SKM-1 treated with dmso at 0.1 percent for 144 hours (cell line): ENCODE measurements around the gene KPNA5.
"Not testable (repeated sequence)": the region's sequence is repeated elsewhere in the genome, so short reads cannot be mapped to it uniquely, and the experiment has no call there.

Experiments used
- DNase-seq: peaks from one replicate; lab custom pipeline; 2025; ENCODE audit not compliant: unreplicated experiment; lab: John Stamatoyannopoulos, UW

The KPNA5 gene

DNA sequence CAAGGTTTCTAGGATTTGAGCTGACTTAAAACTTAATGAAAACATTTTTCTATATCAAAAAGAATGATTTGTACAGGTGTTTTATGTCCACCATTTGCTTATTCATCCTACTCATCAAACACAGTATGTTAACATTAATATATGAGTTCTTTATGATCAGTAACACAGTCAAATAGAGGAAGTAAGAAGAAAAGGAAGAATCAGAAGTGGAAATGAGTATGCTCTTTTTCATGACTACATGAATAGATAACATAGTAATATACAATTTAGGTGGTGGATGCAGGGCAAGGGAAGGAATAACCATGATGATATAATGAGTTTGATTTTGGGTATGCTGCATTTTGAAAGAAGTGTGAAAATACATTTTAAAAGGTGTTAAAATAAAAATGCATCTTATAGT, 16.5 kb downstream of the KPNA5 start:
- DNase-seq: peak; percentile 13

DNA sequence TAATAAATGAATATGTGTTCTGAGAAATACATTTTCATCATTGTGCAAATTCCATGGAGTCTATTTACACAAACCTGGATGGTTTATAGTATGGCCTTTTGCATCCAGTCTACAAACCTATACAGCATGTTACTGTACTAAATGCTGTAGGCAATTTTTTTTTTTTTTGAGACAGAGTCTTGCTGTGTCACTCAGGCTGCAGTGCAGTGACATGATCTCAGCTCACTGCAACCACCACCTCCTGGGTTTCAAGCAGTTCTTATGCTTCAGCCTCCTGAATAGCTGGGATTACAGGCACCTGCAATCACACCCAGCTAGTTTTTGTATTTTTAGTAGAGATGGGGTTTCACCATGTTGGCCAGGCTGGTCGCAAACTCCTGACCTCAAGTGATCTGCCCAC, 22.9 kb downstream of the KPNA5 start:
- DNase-seq: not testable (repeated sequence)

DNA sequence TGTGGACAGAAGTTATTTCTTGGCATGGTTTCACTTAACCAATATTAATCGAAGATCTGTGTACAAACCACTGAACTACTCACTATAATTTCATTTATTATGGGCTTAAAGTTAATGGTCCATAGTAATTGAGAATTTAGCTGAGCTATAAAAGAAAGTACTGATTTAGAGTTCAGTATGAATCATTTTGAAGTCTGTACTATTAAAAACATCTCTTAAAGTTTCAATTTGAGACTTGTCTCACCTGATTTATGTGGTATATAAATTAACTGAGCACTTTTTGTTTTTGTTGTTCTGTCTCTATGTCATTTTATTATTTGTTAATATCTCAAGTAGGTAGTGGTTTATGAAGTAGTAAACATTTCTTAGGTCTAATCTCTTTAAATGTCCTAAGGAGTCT, 24.9 kb downstream of the KPNA5 start:
- no peak for DNase-seq

DNA sequence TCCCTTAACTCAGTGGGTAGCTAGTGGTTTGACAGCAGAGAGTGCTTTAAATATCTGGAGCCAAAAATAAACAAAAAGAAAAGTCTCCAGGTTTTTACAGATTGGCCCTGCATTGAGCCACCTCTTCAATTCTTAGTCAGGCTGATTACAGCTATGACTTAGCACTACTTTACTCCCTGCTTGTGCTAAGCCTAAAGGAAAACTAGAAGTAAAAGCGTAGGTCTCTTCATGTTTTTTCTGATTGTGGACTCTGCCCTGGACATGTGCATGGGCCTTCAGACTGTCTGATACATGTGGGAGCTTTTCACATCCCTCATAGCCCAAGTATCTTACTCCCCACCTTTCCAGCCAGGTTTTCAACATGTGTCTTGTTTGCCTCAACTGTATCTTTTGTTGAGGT, 33.3 kb downstream of the KPNA5 start:
- DNase-seq: no peak

DNA sequence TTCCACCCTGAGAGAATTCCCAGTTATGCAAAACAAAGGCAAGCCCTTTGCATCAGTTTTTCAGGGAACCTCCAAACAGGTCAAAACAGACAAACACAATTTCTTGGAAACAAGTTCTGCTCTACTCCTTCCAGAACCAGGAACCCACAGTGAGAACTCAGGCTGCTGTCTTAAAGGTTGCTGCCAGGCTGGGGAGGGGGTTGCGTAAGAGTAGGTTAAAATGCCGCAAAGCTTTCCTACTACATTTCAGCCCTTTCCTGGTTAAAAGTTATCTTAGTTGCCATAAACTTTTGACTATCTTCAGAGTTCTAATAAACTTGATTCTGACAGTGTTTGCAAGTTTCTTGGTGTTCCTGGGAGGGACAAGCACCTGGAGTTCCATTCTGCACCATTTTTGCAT, 33.8 kb downstream of the KPNA5 start:
- peak; percentile 59 for DNase-seq

DNA sequence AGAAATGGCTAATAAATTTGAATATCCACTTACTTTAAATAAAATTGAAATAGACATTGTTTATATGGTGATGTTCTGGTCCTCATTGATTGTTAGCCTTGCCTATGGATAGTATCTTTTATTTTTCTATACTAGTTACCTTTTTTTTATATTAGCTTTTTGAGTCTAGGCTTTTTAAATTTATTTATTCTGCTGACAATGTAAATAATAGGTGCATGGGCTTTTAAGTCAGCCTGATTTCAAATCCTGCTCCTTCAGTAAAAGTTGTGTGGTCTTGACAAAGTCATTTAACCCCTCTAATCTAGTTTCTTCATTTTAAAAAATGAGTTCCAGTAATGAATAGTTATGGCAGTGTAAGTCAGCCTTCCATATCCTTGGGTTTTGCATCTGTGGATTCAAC, 45.9 kb downstream of the KPNA5 start:
- no peak for DNase-seq

DNA sequence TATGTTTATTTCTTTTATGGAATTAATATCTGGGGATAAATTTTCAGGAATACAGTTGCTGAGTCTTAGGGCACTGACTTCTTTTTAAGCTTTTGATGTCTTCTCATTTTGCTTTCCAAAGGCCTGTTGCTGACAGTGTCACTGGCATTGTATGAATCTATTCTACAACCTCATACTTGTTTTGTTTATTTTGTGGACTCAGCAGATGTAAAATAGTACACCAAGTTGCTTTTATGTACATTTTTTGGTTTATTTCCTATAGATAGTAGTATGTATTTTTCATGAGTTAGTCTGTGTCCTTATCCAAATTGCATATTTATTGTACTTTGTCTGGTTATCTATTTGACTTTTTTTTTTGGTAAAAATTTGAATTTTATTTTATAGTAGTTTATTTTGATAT, 49.5 kb downstream of the KPNA5 start:
- DNase-seq: no peak

DNA sequence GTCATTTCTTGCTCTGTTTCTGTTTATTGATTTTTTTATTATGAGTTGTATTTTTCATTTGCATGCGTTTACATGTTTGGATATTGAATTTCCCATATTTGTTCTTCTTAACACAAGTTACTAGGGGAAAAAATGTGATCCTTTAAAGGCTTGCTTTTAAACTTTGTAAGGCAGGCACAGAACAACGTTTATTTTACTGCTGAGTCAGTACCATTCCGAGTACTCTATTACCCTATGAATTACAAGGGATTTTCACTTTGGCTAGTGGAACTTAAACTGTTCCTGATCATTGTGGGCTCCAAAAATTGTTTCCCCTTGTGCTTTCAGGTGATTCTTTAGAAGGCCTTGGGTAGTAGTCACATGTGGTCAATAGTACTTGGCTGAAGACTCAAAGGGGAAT, 56.0 kb downstream of the KPNA5 start:
- DNase-seq: no peak

DNA sequence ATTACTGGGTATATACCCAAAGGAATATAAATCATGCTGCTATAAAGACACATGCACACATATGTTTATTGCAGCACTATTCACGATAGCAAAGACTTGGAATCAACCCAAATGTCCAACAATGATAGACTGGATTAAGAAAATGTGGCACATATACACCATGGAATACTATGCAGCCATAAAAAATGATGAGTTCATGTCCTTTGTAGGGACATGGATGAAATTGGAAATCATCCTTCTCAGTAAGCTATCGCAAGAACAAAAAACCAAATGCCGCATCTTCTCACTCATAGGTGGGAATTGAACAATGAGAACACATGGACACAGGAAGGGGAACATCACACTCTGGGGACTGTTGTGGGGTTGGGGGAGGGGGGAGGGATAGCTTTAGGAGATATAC, 59.5 kb downstream of the KPNA5 start:
- not testable (repeated sequence) for DNase-seq

DNA sequence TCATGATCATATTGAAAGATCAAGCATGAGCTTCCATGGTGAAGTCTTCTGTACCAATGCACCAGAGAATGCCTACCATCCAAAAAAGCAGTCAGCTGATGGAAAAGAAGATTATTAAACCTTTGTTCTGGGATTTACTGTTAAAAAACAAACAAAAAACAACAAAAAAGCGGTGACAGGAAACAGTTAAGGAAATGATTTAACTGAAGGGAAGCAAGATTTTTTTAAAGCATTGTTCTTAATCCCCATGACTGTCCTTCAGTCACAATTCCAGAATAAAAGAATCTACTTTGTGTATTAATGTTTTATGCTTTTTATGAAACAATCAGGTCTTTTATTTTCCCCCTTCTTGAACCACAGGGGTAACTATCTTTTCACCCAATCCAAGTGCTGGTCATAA, 60.6 kb downstream of the KPNA5 start:
- no peak for DNase-seq

DNA sequence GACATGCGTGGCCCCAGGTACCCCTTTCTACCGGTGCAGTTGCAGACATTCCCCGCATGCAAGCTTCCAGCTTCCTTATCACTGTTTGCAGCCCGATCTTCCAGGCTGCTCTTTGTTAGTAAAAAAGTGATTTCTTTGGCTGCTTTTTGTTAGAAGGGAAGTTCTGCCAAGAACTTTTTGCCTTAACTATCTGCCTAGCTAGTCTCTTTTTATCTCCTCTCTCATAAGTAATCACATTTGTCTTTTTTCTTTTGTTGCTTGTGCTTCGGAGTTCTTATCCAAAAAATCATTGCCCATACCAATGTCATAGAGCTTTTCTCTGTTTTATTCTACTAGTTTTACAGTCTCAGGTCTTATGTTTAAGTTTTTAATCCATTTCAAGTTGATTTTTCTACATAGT, 64.2 kb downstream of the KPNA5 start:
- no peak for DNase-seq

DNA sequence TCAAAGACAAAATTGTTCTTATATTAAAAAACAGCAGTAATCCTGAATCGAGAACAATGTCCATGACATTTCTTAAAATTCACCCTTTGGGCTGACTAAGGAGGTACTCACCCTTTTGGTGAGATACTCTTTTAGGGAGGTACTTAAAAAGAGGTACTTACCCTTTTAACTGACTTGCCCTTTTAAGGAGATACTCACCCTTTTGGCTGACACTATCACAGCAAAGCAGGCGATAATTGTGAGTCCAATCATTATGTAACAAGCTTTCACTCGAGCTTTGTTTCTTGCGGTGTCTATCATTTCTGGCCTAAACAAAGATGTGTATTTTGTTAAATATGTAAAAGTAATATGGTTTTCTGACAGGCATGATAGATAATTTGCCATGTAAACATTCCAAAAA, 80.8 kb downstream of the KPNA5 start:
- DNase-seq: no peak

DNA sequence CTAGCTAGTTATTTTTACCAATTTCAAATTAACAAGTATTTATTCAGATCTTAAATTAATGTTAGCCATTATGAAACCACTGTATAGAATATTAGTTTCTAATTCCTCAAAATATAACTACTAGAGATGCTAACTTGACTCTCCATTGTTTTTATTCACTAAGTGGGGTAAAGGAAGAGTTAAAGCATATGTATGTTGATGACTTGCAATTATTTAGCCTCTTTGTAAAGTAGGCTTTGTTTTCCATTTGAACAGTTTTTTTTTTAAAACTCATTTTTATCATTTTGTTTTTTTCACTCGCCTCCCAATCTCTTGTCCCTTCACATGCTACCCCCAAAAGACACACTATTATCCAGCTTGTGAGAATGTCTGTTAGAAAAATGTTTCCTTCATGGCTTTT, 81.2 kb downstream of the KPNA5 start:
- DNase-seq: no peak

DNA sequence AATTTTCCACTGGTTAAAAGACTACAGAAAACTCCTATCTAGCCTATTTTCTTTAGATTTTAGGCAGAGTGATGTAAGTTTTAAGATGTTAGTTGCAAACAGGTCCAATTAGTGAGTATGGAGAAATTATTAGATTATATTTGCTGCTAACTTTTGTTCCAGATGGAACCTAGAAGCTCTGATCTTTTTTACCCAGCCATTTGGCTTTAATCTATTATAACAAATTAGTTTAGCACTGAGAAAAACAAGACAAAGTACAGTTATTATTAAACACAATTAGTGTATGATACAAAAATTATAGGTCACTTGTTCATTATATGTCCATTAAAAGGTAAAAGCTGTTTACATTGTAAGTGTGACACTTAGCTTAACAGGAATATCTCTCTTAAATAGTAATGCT, 82.0 kb downstream of the KPNA5 start:
- DNase-seq: no peak

DNA sequence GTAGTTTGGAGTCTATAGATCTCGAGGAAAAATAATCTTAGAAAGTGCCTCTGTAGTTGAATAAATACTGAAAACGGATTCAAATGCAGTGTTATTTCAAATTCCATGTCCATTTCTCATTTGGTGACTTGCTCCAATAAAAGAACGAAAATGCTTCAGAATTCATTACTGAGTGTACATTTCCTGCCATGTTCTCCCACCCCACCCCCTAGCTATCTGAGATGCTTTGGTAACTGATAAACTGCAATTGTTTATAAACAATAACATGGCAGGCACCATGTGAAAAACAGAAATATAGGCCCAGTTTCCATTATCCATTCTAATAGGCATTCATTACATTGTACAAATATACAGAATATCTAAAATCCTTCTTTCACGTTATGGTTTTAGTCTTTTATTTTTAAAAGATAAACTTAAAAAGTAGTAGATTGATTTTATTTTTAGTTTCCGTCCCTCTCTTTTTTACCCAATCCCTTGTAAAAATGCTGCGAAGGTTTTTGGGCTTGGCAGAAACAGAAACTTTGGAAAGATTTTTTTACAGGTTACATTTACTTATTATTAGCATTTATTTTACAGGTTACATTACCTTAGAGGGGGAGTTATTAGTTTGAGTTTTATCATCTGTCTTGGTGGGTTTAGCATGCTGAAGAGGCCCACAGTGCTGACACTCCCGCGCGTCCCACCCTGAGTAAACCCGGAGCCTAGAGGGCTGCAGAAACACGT, 83.1 kb downstream of the KPNA5 start:
- DNase-seq: no peak

DNA sequence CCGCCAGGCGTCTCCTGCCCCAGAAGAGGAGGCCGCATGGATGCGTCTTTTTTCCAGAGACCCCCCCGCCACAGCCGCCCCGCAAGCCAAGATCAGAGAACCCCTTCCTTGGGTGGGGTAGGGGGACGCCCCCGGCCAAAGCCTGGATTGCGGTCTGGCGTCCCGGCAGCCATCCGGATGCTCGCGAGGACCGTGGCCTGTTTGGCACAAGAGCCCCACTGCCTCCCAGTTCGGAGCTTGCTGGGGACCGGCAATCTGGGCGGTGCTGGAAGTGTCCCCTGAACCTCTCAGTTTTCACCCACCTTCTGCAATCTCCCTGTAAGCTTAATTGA, 83.6 kb downstream of the KPNA5 start:
- DNase-seq: no peak

DNA sequence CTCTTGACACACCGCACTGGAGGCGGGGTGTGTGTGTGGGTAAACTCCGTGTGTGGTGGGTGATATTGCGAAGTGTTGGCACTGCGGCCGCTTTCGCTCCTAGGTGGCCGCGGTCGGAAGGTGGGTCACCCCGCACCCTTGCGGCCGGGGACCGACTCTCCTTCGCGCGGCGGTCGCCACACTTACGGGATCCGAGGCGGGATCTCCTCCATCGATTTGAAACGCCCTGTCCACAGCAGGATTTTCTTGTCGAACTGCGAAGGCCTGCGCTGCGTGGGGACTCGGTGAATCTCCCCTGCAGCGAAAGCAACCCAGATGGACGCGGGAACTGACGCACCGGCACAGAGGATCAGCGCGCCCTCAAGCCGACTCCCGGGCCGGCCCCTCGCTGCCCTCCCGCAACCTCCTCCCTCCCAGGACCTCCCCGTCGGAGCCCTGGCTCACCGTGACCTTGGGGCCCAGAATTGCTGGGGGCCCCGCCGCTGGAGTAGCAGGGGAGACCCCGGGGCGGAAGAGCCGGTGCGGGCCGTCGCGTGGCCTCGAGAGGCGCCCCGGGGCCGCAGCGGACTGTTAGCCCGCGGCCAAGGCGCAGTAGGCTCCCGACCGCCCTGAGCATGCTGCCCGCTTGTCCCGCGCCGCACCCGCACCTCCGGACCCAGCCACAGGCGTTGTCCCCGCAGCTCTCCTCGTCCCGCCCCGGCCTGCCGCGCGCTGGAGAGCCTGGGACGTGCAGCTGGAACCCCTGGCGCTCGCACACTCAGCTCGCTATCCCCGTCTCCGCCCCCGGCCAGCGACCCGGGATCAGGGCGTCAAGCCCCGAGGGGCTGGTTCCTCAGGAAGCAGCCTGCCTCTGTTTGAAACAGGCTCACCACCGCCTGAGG, 84.2 kb downstream of the KPNA5 start, which contains the start of gene FAM162B:
FAM162B (minus strand) TSS at position 759 of the 881 bp plus-strand sequence; CDS start at position 616, 143 bp downstream.
- DNase-seq: peak; percentile 11

DNA sequence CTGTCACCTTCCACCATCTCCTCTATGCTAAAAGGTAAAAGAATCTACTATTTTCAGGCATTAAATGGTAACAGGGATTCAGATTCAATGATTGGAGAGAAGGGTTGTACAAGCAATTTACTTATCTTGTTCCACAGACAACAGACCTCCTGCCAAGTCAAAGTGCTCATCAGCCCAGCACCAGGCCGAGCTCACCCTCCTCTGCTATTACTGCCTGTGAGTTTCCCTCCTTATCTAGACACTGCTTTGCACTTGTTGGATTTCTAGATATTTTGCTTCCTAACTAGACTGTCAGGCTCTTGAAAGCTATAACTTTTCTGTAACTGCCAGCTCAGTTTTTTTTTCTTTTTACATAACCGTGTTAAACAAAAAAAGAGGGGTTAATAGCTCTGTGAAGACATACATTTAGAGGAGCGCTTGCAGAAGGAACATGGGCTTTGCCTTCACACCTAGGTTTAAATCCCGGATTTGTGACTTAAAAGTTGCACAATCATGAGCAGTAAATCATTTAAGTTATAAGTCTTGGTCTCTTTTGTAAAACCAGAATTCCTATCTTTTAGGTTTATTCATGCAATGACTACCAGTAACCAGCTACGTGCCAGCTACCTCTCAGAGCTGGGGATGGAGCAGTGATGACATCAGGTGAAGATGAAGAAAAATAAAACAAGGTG, 85.6 kb downstream of the KPNA5 start:
- DNase-seq: no peak

DNA sequence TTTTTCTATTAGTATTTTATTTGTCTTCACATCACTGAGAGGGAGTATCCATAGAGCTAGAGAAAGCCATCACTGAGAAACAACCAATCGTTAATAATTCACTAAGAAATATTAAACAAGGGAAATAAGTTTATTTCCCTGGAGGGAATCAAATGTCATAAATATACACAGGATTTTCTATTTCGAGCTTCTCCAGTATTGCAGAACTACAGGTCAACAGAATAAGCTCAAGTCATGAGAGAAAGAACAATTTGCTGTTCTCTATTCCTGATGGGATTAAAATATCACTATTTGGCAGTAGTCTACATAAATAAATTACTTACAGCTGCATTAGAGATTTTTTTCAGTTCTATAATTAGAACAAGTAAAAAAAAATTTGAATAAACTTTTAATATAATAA, 86.7 kb downstream of the KPNA5 start:
- DNase-seq: no peak

DNA sequence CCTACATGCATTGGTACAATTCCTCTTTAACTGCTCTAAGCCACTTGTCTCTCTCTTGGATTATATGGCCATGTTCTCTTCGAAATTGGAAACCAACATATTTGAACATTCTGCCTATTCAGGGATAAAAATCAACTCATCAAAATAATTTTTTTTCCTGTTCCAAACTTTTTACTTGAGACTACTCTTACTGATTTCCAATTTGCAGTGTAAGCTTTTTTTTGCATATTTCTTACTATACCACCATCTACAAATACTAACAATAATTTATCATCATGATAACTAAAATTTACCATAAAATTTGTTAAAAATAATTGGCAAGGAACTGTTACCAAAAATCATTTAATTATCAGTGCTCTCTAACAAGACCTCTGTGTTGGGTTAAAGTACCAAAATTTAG, 91.4 kb downstream of the KPNA5 start:
- no peak for DNase-seq

DNA sequence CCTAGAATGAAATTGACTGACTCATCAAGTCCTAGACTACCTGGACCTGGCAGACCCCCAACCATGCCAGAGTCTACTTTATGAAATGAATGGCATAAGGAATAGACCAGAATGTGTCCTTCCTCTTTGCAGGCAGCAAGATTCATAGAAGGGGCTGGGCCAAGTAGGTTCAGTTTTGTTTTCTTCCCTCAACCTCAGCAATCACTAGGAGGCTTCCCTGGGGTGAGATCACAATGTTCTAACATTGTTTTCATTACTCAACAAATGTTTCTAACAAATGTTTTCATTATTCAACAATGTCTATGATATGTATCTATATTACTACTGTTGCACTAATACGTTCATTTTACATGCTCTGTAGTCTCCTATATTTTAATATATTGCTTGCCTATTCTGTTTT, 92.9 kb downstream of the KPNA5 start:
- no peak for DNase-seq

DNA sequence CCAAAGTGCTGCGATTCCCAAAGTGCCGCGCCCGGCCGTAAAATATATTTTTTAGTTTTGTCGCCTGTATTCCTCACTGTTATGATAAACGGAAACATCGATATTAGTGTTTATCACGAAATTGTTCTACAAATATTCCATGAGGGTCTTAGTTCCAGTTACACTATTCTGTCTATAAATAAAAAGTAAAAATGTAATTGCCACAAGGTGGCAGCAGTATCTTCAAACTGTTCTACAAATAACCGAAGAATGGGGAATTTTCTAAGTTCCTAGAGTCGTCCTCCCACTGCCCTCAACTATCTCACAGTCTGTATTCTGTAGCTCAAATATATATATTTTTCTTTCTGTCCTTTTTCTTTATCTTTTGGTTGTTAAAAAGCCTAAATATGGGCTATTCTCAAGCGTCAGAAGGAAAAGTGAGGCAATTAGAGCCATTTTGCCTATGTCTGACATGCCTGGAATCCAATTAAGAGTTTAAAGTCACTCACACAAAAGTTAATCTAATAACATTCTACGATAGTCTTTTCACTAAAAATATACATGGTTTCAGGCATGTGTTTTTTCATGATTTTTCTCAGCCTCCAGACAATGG, 98.7 kb downstream of the KPNA5 start:
- DNase-seq: peak; percentile 37
